ENCODE measurements around the gene SCGB1A1.
A peak's percentile ranks its signal among the peaks of the same experiment; 100 is the strongest.

GRCh38 chr11:62413060-62413696, 5.7 kb upstream of the SCGB1A1 start:
- TF ChIP-seq POLR2A (IDR thresholded peaks at IDR 0.05) = peak in 1 of 4 donors; percentile 9
- TF ChIP-seq, protein P1, sequence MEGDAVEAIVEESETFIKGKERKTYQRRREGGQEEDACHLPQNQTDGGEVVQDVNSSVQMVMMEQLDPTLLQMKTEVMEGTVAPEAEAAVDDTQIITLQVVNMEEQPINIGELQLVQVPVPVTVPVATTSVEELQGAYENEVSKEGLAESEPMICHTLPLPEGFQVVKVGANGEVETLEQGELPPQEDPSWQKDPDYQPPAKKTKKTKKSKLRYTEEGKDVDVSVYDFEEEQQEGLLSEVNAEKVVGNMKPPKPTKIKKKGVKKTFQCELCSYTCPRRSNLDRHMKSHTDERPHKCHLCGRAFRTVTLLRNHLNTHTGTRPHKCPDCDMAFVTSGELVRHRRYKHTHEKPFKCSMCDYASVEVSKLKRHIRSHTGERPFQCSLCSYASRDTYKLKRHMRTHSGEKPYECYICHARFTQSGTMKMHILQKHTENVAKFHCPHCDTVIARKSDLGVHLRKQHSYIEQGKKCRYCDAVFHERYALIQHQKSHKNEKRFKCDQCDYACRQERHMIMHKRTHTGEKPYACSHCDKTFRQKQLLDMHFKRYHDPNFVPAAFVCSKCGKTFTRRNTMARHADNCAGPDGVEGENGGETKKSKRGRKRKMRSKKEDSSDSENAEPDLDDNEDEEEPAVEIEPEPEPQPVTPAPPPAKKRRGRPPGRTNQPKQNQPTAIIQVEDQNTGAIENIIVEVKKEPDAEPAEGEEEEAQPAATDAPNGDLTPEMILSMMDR (IDR thresholded peaks at IDR 0.05) = no peak

Measured in esophagus squamous epithelium (tissue), 4 donors.